AG09319 (cell line): ENCODE data around the gene FRS3.
A peak's percentile ranks its signal among the peaks of the same experiment; 100 is the strongest.

ENCODE experiments used
- DNase-seq: peaks from one replicate; pipeline ENCODE4 v3.0.0-alpha.2; 2010; ENCODE audit warnings: low read depth; ENCODE audit errors: extremely low read depth
- TF ChIP-seq, protein P1 (sequence below): IDR thresholded peaks from 2 replicates; pipeline ENCODE4 v1.5.1; 2011; ENCODE audit warnings: low read depth, mild to moderate bottlenecking, inconsistent platforms, low read length, moderate library complexity

FRS3 gene

DNA sequence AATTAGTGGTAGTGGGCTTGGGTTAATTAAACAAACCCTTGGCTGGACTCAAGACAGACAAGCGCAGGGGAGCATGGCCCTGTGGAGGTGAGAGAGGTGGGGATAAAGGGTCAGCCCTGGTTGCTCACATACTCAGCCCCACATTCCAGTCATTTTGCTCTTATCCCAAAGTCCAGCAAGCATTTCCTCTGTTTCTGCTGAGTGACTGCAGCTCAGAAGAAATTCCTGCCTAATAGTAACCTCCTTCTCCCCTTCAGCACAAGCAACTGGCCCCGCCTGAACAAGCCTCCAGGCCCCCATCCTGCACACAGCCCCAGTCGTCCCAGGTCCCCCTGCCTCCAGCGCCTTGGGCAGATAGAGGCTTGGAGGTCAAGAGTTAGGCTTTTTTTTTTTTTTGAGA is 40.7 kb downstream of the FRS3 start:
- TF ChIP-seq, protein P1, sequence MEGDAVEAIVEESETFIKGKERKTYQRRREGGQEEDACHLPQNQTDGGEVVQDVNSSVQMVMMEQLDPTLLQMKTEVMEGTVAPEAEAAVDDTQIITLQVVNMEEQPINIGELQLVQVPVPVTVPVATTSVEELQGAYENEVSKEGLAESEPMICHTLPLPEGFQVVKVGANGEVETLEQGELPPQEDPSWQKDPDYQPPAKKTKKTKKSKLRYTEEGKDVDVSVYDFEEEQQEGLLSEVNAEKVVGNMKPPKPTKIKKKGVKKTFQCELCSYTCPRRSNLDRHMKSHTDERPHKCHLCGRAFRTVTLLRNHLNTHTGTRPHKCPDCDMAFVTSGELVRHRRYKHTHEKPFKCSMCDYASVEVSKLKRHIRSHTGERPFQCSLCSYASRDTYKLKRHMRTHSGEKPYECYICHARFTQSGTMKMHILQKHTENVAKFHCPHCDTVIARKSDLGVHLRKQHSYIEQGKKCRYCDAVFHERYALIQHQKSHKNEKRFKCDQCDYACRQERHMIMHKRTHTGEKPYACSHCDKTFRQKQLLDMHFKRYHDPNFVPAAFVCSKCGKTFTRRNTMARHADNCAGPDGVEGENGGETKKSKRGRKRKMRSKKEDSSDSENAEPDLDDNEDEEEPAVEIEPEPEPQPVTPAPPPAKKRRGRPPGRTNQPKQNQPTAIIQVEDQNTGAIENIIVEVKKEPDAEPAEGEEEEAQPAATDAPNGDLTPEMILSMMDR, result no peak
- DNase-seq, result no peak

DNA sequence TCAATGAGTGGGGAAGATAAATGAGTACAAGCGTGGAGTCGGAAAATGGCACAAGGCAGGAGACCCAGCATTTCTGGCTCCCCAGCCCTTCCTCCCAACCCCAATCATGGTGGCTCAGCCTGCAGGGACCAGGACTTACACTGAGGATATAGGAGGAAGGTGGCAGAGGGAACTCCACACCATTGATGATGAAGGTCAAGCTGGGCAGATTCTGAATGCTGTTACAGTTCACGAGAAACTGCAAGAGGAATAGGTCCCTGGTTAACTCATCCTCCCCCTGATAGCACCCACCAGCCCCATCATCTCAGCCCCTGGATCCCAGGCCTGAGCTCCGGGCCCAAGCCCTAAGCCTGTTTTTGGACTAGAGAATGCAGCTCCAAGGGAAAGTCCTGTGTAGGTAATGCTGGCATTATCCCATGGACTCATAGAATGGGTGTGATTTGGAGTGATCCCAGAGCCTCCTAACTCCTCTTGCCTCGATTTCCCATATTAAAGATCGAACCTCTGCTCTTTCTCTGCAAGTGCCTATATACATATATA is 42.0 kb downstream of the FRS3 start:
- TF ChIP-seq, protein P1, result no peak
- no peak for DNase-seq

DNA sequence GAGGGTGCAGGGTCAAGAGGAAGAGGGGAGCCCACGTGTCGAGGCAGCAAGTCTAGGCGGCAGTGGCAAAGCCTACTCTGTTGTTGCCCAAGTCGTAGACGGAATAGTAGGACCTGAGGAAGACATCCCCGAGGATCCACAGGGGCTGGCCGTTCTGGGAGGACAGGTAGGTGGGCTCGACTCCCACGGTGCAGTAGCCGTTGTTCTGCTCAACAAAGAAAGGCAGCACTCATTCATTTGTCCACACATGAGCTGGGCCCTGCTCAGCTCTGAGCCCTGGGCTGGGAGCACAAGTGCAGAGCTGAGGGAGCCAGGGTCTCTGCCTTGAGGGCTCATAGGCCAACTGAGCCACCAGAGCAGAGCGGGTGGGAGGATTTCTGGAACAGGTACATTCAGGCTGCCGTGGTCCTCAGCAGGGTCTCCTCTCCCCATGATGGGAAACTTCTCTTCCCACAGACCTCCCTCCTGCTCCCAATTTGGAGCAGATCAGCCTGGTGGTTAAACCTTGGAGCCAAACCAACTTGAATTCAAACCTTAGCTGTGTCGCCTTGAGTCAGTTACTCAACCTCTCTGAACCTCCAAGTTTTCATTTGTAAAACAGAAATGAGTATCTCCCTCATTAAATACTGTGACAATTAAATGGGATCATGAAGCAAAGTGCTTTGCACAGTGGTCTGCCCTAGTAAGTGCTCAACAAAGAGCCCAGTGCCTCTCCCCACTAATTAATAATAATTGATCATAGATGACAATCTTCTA is 42.7 kb downstream of the FRS3 start:
- DNase-seq, result no peak

DNA sequence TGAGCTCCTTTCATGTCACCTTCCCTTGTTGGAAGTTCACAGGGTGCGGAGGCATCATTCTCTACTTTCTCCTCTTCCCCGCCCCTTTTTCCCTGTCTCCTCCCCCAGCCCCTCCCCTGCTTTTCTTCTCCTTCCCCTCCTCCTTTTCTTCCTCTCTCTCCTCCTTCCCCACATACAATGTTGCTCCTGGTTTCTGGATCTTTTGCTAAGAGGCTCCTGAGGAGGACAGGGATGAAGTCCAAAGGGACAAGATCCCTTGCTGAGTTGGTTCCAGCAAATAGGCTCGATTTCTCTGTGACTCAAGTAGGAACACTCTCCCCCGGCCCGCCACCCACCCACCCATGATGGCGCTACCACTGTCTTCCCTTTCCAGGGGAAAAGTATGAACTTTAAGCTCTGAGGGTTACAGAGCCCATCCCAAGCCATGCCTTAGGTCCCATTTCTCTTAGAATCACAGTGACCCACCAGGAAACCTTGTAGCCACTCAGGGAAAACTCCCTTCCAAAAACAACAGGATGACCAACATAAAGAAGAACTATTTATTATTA is 43.4 kb downstream of the FRS3 start:
- TF ChIP-seq, protein P1, result no peak
- DNase-seq, result no peak

More for the DNA sequence above, 42.7 kb downstream of the FRS3 start:
- TF ChIP-seq, protein P1, result no peak

DNA sequence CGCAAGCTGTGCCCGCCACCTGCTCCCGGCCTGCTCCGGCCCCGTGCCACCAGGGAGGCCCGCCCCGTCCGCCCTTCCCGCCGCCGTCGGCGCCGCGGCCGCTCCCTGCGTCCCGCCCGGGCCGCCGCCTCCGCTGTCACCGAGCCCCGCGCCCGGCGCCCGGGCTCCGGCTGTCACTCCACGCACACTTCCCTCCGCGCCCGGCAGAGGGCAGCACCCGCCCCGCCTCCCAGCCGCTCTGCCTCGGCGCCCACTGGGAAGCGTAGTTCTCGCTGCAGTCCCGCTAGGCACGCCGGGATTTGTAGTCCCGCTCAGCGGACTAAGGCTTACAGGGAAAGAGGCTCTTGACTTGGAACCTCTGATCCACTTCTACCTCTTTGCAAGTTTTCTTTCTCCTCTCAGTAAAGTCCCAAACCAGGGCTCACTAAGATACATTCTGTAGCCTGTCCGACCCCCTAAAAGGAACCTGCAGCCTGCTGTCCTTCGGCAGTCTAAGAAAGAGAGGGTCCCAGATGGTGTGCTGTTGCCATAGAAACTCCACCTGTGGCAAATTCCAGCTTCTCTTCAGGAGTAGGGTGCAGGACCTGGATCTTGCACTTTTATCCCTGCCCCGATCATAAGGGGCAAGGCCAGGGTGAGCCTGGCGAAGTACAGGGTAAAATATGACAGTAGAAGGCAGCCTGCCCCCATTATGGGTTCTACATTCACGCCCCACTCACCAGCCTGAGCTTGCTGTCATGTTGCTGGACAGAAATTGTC is 44.1 kb downstream of the FRS3 start, which contains the start of gene TFEB:
TSS of gene TFEB (minus strand) at position 182 of the 759 bp plus-strand sequence. CDS start 44,395 bp downstream, outside the sequence.
- TF ChIP-seq, protein P1, result peak; percentile 69
- DNase-seq, result no peak

DNA sequence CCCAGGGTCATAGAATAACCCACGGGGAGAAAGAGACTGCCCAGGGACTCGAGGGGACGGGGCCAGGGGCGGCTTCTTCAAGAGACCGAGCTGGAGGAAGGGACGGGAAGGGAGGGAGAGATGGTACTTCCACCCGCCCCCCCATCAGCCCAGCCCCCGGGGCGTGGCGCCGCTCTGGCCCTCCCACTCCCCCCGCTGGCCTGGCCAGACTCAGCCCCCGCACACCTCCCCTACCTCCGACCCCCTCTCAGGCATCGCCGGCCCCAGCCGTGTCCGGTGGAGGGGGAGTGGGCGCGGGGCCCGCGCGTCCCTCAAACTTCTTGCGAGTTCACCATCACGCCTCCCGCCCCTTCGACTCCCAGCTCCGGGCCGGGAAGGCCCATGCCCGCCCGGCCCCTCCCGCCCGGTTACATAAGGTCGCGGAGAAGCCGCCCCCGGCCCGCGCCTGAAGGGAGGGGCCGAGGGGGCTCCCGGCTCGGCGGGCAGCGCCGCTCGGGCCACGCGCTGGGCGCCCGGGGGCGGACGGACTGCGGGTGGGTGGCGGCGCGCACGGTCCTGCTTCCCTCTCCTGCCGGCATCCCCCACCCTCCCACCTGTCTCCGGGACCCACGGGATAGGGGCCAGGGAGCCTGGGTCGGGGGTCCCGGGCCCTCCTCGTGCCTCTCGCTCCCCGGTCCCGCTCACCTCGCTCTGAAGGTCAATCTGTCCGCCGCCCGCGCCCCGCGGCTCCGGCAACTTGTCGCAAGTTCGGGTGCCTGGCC is 44.9 kb downstream of the FRS3 start:
- no peak for DNase-seq
- TF ChIP-seq, protein P1, result no peak
